ENCODE data around the gene PHLDA1. TPM values are rescaled to one million over a fixed set of nuclear protein-coding genes. Genes with fewer than 3 reads are reported as not detected.
"Not testable (repeated sequence)": the region's sequence is repeated elsewhere in the genome, so short reads cannot be mapped to it uniquely, and the experiment has no call there.

PHLDA1 gene
- total RNA-seq, 1 experiment from 2014 or later, result 151 TPM

DNA sequence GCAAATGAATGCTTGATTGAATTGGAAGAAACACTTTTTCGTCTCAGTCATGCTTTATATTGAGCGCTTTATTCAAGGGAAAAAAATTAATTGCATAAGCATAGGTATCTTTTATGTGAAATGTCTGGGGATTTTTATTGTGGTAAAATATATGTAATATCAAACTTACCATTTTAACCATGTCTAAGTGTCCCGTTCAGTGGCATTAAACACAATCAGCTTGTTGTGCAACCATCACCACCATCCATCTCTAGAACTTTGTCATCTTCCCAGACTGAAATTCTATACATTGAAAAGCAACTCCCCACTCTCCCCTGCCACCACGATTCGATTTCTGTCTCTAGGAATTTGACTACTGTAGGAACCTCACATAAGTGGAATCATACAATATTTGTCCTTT, 39.8 kb downstream of the PHLDA1 start:
- BruUV-seq (replicated peaks), result no TSS peak
- H3K9me3 Mint-ChIP-seq (ENCODE audit: low read depth, unreplicated experiment), result peaks cover 8% of the 10 kb centered on the region
- peaks cover 10% of the 10 kb centered on the region for H3K36me3 Mint-ChIP-seq (ENCODE audit: insufficient read depth, unreplicated experiment)
- TF ChIP-seq, protein P1, sequence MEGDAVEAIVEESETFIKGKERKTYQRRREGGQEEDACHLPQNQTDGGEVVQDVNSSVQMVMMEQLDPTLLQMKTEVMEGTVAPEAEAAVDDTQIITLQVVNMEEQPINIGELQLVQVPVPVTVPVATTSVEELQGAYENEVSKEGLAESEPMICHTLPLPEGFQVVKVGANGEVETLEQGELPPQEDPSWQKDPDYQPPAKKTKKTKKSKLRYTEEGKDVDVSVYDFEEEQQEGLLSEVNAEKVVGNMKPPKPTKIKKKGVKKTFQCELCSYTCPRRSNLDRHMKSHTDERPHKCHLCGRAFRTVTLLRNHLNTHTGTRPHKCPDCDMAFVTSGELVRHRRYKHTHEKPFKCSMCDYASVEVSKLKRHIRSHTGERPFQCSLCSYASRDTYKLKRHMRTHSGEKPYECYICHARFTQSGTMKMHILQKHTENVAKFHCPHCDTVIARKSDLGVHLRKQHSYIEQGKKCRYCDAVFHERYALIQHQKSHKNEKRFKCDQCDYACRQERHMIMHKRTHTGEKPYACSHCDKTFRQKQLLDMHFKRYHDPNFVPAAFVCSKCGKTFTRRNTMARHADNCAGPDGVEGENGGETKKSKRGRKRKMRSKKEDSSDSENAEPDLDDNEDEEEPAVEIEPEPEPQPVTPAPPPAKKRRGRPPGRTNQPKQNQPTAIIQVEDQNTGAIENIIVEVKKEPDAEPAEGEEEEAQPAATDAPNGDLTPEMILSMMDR (IDR thresholded peaks at IDR 0.05; ENCODE audit: unreplicated experiment), result no peak
- intact Hi-C loops (cut with micrococcal nuclease; ENCODE audit: unreplicated experiment), result no loop called here
- H3K27ac Mint-ChIP-seq (ENCODE audit: unreplicated experiment), result peak overlapping the region; percentile 14
- no peak overlapping the region for H3K4me3 Mint-ChIP-seq (ENCODE audit: low read depth, unreplicated experiment)
- no peaks in the 10 kb centered on the region for H3K27me3 Mint-ChIP-seq (ENCODE audit: unreplicated experiment)
- DNase-seq, result no peak
- CTCF ChIA-PET, result no interaction called here
- peaks cover 60% of the 10 kb centered on the region for H3K4me1 Mint-ChIP-seq (ENCODE audit: low read depth, unreplicated experiment)

GRCh38 chr12:75990189-75990912, 41.2 kb downstream of the PHLDA1 start:
- H3K4me1 Mint-ChIP-seq (ENCODE audit: low read depth, unreplicated experiment), result peaks cover 60% of the 10 kb centered on the region
- H3K27me3 Mint-ChIP-seq (ENCODE audit: unreplicated experiment), result no peaks in the 10 kb centered on the region
- BruUV-seq (replicated peaks), result no TSS peak
- intact Hi-C loops (cut with micrococcal nuclease; ENCODE audit: unreplicated experiment), result no loop called here
- H3K4me3 Mint-ChIP-seq (ENCODE audit: low read depth, unreplicated experiment), result no peak overlapping the region
- peak overlapping the region; percentile 34 for H3K27ac Mint-ChIP-seq (ENCODE audit: unreplicated experiment)
- TF ChIP-seq, protein P1 (IDR thresholded peaks at IDR 0.05; ENCODE audit: unreplicated experiment), result no peak
- peaks cover 8% of the 10 kb centered on the region for H3K9me3 Mint-ChIP-seq (ENCODE audit: low read depth, unreplicated experiment)
- H3K36me3 Mint-ChIP-seq (ENCODE audit: insufficient read depth, unreplicated experiment), result peaks cover 10% of the 10 kb centered on the region
- no peak for DNase-seq
- CTCF ChIA-PET, result interaction anchor here (0.6 to 0.7 kb wide), 2 partner anchors 38 to 445 kb away, joined by 3 to 4 read pairs; no protein-coding TSS in a partner anchor

DNA sequence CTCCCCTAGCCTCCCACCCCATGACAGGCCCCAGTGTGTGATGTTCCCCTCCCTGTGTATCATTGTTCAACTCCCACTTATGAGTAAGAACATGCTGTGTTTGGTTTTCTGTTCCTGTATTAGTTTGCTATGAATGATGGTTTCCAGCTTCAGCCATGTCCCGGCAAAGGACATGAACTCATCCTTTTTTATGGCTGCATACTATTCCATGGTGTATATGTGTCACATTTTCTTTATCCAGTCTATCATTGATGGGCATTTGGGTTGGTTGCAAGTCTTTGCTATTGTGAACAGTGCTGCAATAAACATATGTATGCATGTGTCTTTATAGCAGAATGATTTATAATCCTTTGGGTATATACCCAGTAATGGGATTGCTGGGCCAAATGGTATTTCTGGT, 43.9 kb downstream of the PHLDA1 start:
- H3K36me3 Mint-ChIP-seq (ENCODE audit: insufficient read depth, unreplicated experiment), result peaks cover 31% of the 10 kb centered on the region
- H3K27me3 Mint-ChIP-seq (ENCODE audit: unreplicated experiment); CTCF ChIA-PET; BruUV-seq (replicated peaks); H3K4me3 Mint-ChIP-seq (ENCODE audit: low read depth, unreplicated experiment); H3K27ac Mint-ChIP-seq (ENCODE audit: unreplicated experiment); DNase-seq; H3K9me3 Mint-ChIP-seq (ENCODE audit: low read depth, unreplicated experiment): not testable (repeated sequence)
- intact Hi-C loops (cut with micrococcal nuclease; ENCODE audit: unreplicated experiment), result loop anchor here (2.0 kb wide), 1 partner anchor 33 kb away; no protein-coding TSS in a partner anchor
- peaks cover 67% of the 10 kb centered on the region for H3K4me1 Mint-ChIP-seq (ENCODE audit: low read depth, unreplicated experiment)

DNA sequence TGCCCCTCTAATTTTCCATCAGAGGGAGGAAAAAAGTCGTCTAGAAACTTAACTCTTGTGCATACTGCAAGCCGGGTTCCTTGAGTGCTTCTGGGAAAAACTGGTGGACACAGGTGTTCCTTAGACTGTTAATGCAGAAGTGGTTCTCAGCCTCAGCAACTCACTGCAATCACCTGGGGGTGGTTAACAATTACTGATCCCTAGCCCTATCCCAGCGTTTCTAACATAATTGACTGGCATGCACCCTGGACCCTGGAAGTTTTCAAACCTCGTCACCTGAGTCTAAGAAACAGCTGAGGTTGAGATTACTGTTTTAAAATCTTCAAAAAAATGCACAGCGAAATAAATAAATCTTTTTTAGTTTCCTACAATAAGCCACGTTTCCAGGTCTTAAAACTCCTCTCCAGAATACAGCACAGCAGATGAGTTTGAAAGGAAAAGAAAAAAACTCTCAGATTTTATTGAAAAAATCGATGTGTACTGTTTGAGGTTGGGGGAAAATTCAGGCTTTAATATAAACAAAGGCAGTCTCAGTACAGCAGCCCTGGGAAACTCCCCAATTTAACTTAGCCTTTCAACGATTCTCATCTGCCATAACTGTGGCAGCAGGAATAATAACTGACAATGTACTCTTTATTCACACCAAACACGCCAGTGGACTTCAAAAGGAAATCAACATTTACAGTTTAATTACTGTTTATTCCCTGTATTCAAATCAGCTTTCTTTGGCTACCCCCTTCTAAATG, 45.4 kb downstream of the PHLDA1 start:
- CTCF ChIA-PET, result interaction anchor here (0.6 to 2.3 kb wide), 4 partner anchors 12 to 326 kb away, joined by 3 to 11 read pairs (median 4); partner anchors contain the start of gene PHLDA1
- BruUV-seq (replicated peaks), result no TSS peak
- H3K27ac Mint-ChIP-seq (ENCODE audit: unreplicated experiment), result peak overlapping the region; percentile 97
- intact Hi-C loops (cut with micrococcal nuclease; ENCODE audit: unreplicated experiment), result loop anchor here (2.0 kb wide), 1 partner anchor 35 kb away; no protein-coding TSS in a partner anchor
- peak; percentile 63 for DNase-seq
- H3K4me1 Mint-ChIP-seq (ENCODE audit: low read depth, unreplicated experiment), result peaks cover 67% of the 10 kb centered on the region
- no peaks in the 10 kb centered on the region for H3K27me3 Mint-ChIP-seq (ENCODE audit: unreplicated experiment)
- H3K9me3 Mint-ChIP-seq (ENCODE audit: low read depth, unreplicated experiment), result peaks cover 8% of the 10 kb centered on the region
- H3K36me3 Mint-ChIP-seq (ENCODE audit: insufficient read depth, unreplicated experiment), result peaks cover 40% of the 10 kb centered on the region
- H3K4me3 Mint-ChIP-seq (ENCODE audit: low read depth, unreplicated experiment), result peak overlapping the region; percentile 40
- TF ChIP-seq, protein P1 (IDR thresholded peaks at IDR 0.05; ENCODE audit: unreplicated experiment), result no peak
